HG03520 (cell line): ENCODE results near the gene RPL5.

Experiments
- ATAC-seq: cut with Tn5 transposase; IDR thresholded peaks from one replicate; pipeline ENCODE4 v1.9.1; 2021; ENCODE audit warnings: mild to moderate bottlenecking, moderate library complexity; ENCODE audit not compliant: unreplicated experiment

Gene RPL5

GRCh38 chr1:92817986-92818764 lies 13.7 kb upstream of the RPL5 start:
- no peak for ATAC-seq

- no peak for ATAC-seq
Measured at GRCh38 chr1:92820024-92820423, 11.8 kb upstream of the RPL5 start.

- ATAC-seq, result no peak
Measured at GRCh38 chr1:92820551-92820950, 11.3 kb upstream of the RPL5 start.

GRCh38 chr1:92822879-92823278 lies 9.0 kb upstream of the RPL5 start:
- ATAC-seq, result no peak

GRCh38 chr1:92826792-92827191 lies 5.0 kb upstream of the RPL5 start:
- ATAC-seq, result no peak

- ATAC-seq, result no peak
Measured at GRCh38 chr1:92831368-92831761, 475 bp upstream of the RPL5 start.

GRCh38 chr1:92832537-92833114 lies 786 bp downstream of the RPL5 start:
- ATAC-seq, result no peak

GRCh38 chr1:92833840-92834239 lies 2.0 kb downstream of the RPL5 start:
- ATAC-seq, result no peak

GRCh38 chr1:92834617-92835016 lies 2.8 kb downstream of the RPL5 start:
- ATAC-seq, result no peak

GRCh38 chr1:92837062-92837461 lies 5.2 kb downstream of the RPL5 start:
- ATAC-seq, result no peak

GRCh38 chr1:92838519-92838918 lies 6.7 kb downstream of the RPL5 start:
- no peak for ATAC-seq

GRCh38 chr1:92839442-92839841 lies 7.6 kb downstream of the RPL5 start:
- ATAC-seq, result no peak

GRCh38 chr1:92840600-92840999 lies 8.8 kb downstream of the RPL5 start:
- no peak for ATAC-seq

GRCh38 chr1:92842082-92843045 lies 10.5 kb downstream of the RPL5 start:
- ATAC-seq, result no peak

GRCh38 chr1:92843046-92843423 lies 11.2 kb downstream of the RPL5 start:
- ATAC-seq, result no peak

GRCh38 chr1:92843429-92844352 lies 11.9 kb downstream of the RPL5 start:
- no peak for ATAC-seq

GRCh38 chr1:92844439-92844838 lies 12.6 kb downstream of the RPL5 start:
- ATAC-seq, result no peak

GRCh38 chr1:92845908-92846307 lies 14.1 kb downstream of the RPL5 start:
- ATAC-seq, result no peak

GRCh38 chr1:92848201-92848600 lies 16.4 kb downstream of the RPL5 start:
- ATAC-seq, result no peak

- no peak for ATAC-seq
Measured at GRCh38 chr1:92850019-92850418, 18.2 kb downstream of the RPL5 start.

GRCh38 chr1:92851729-92852128 lies 19.9 kb downstream of the RPL5 start:
- no peak for ATAC-seq
